SU-DHL-6 (cell line): ENCODE measurements around the gene ZSCAN31.
"Not testable (repeated sequence)": the region's sequence is repeated elsewhere in the genome, so short reads cannot be mapped to it uniquely, and the experiment has no call there.

ENCODE experiments used
- H2AFZ ChIP-seq: fragments of 200-600 bp; sonication (generic); 2 replicates; pipeline ENCODE4 v1.6.1; 2014; ENCODE audit warnings: low read depth, mild to moderate bottlenecking, moderate library complexity, mixed read lengths, antibody characterized with exemption, low read length; ENCODE audit not compliant: severe bottlenecking
- H3F3A ChIP-seq: fragments of 200-600 bp; shearing (Covaris generic); 2 replicates; pipeline ENCODE4 v1.6.0; 2016; ENCODE audit warnings: antibody characterized with exemption, mild to moderate bottlenecking; ENCODE audit not compliant: insufficient read depth
- H3K27ac ChIP-seq: fragments of 200-600 bp; sonication (generic); 2 replicates; pipeline ENCODE4 v1.5.1; 2016; ENCODE audit warnings: low read depth, mild to moderate bottlenecking, low read length, moderate library complexity, mixed read lengths
- H3K27me3 ChIP-seq: fragments of 200-600 bp; sonication (generic), shearing (Covaris generic); 2 replicates; pipeline ENCODE4 v1.6.0; 2014; ENCODE audit warnings: mild to moderate bottlenecking, low read length
- H3K36me3 ChIP-seq: fragments of 200-600 bp; sonication (generic); 2 replicates; pipeline ENCODE4 v1.6.1; 2014; ENCODE audit warnings: mild to moderate bottlenecking, low read length, mixed read lengths
- H3K4me2 ChIP-seq: fragments of 300-600, 200-600 bp; shearing (Covaris generic), sonication (generic); 2 replicates; pipeline ENCODE4 v1.6.0; 2014; ENCODE audit warnings: low read length, low read depth, mild to moderate bottlenecking; ENCODE audit not compliant: poor library complexity, severe bottlenecking
- H3K4me3 ChIP-seq: fragments of 200-600 bp; sonication (generic); 2 replicates; pipeline ENCODE4 v1.5.1; 2014; ENCODE audit warnings: antibody characterized with exemption, low read length, mild to moderate bottlenecking, mixed read lengths; ENCODE audit not compliant: insufficient read depth, poor library complexity, severe bottlenecking
- H3K79me2 ChIP-seq: fragments of 200-600 bp; sonication (generic); 2 replicates; pipeline ENCODE4 v1.6.1; 2014; ENCODE audit warnings: mild to moderate bottlenecking, low read length, moderate library complexity; ENCODE audit not compliant: insufficient read depth
- H3K9ac ChIP-seq: fragments of 200-600 bp; sonication (generic); 2 replicates; pipeline ENCODE4 v1.7.0; 2014; ENCODE audit warnings: mild to moderate bottlenecking, low read length
- H3K9me2 ChIP-seq: fragments of 200-600 bp; sonication (generic); replicated peaks from 2 replicates; pipeline ENCODE4 v1.6.1; 2014; ENCODE audit warnings: low read length; ENCODE audit not compliant: insufficient read depth
- H3K9me3 ChIP-seq: fragments of 200-600 bp; sonication (generic); 2 replicates; pipeline ENCODE4 v1.6.1; 2014; ENCODE audit warnings: low read length, mixed read lengths; ENCODE audit not compliant: insufficient read depth
- H4K20me1 ChIP-seq: fragments of 200-600 bp; sonication (generic); 2 replicates; pipeline ENCODE4 v1.6.1; 2014; ENCODE audit warnings: low read depth, mild to moderate bottlenecking, antibody characterized with exemption, low read length, moderate library complexity, mixed read lengths
- CTCF ChIP-seq: fragments of 200-600 bp; sonication (generic); IDR thresholded peaks from one replicate; pipeline ENCODE4 v1.5.1; 2017; ENCODE audit warnings: antibody characterized with exemption, mild to moderate bottlenecking, low read length, moderate library complexity; ENCODE audit not compliant: insufficient read depth, poor library complexity, severe bottlenecking
- EZH2phosphoT487 ChIP-seq: fragments of 200-600 bp; sonication (generic), shearing (Covaris generic); conservative IDR thresholded peaks from 2 replicates; pipeline ENCODE4 v1.6.1; 2018; ENCODE audit warnings: mild to moderate bottlenecking, antibody characterized with exemption, low read length, moderate library complexity, mixed read lengths

Gene ZSCAN31

GRCh38 chr6:28311139-28311823 lies 24.7 kb downstream of the ZSCAN31 start:
- H3K27ac ChIP-seq: no peak overlapping the region

GRCh38 chr6:28306363-28306762 lies 29.6 kb downstream of the ZSCAN31 start:
- H2AFZ ChIP-seq, H3K27ac ChIP-seq, H3K79me2 ChIP-seq, H4K20me1 ChIP-seq, H3K4me2 ChIP-seq, H3K36me3 ChIP-seq, H3F3A ChIP-seq, H3K4me3 ChIP-seq, H3K9ac ChIP-seq, H3K9me2 ChIP-seq, H3K27me3 ChIP-seq, H3K9me3 ChIP-seq: not testable (repeated sequence)

More at GRCh38 chr6:28311139-28311823, 24.7 kb downstream of the ZSCAN31 start:
- Histone ChIP-seq H3K9me2 (no peaks in the 10 kb centered on the region), H2AFZ (no peak overlapping the region), H3K9ac (no peak overlapping the region), H3K36me3 (no peaks in the 10 kb centered on the region), H3K4me3 (no peak overlapping the region), H3K4me2 (no peak overlapping the region), H3K27me3 (no peaks in the 10 kb centered on the region), H3K9me3 (no peaks in the 10 kb centered on the region), H3K79me2 (no peaks in the 10 kb centered on the region), H3F3A (no peaks in the 10 kb centered on the region), H4K20me1 (no peaks in the 10 kb centered on the region)
- no peak for TF ChIP-seq EZH2phosphoT487
- TF ChIP-seq CTCF: no peak

- Histone ChIP-seq H3K36me3 (no peaks in the 10 kb centered on the region), H3K27me3 (no peaks in the 10 kb centered on the region), H2AFZ (no peak overlapping the region), H3K4me3 (no peak overlapping the region), H4K20me1 (no peaks in the 10 kb centered on the region), H3F3A (no peaks in the 10 kb centered on the region), H3K27ac (no peak overlapping the region), H3K9me2 (no peaks in the 10 kb centered on the region), H3K9ac (no peak overlapping the region), H3K79me2 (no peaks in the 10 kb centered on the region), H3K9me3 (no peaks in the 10 kb centered on the region), H3K4me2 (no peak overlapping the region)
- TF ChIP-seq CTCF: no peak
- TF ChIP-seq EZH2phosphoT487: no peak
These were observed 32.4 kb downstream of the ZSCAN31 start for GRCh38 chr6:28303570-28303969.

- H3F3A ChIP-seq: no peaks in the 10 kb centered on the region
- H4K20me1 ChIP-seq: no peaks in the 10 kb centered on the region
- no peak overlapping the region for H3K4me3 ChIP-seq
- no peaks in the 10 kb centered on the region for H3K79me2 ChIP-seq
- H3K4me2 ChIP-seq: no peak overlapping the region
- H3K36me3 ChIP-seq: no peaks in the 10 kb centered on the region
- H3K27me3 ChIP-seq: no peaks in the 10 kb centered on the region
- no peak overlapping the region for H2AFZ ChIP-seq
- no peak for TF ChIP-seq EZH2phosphoT487
- no peak for TF ChIP-seq CTCF
- H3K9me3 ChIP-seq: no peaks in the 10 kb centered on the region
- no peak overlapping the region for H3K9ac ChIP-seq
- H3K27ac ChIP-seq: no peak overlapping the region
- H3K9me2 ChIP-seq: no peaks in the 10 kb centered on the region
These were observed 39.4 kb downstream of the ZSCAN31 start for GRCh38 chr6:28296520-28297060.
